Sigmoid colon (tissue), 7 donors: ENCODE results near the gene MDGA2. TPM values are rescaled to one million over a fixed set of nuclear protein-coding genes. Genes with fewer than 3 reads are reported as not detected.

Experiments
- DNase-seq: peaks from one replicate; pipeline ENCODE4 v3.0.0-alpha.2; 2019
- H3K27ac ChIP-seq, 4 donors: fragments of 200-600 bp; sonication (generic); one replicate each; pipeline ENCODE4 v1.5.1; 2016 to 2019; ENCODE audit warnings: mild to moderate bottlenecking in 1 of 4
- H3K27me3 ChIP-seq, 3 donors: fragments of 200-600 bp; sonication (generic); one replicate each; pipeline ENCODE4 v1.5.1; 2019; ENCODE audit warnings: mild to moderate bottlenecking in 1 of 3
- H3K36me3 ChIP-seq, 4 donors: fragments of 200-600 bp; sonication (generic); one replicate each; pipeline ENCODE4 v1.5.1; 2016 to 2019
- H3K4me1 ChIP-seq, 4 donors: fragments of 200-600 bp; sonication (generic); one replicate each; pipeline ENCODE4 v1.5.1; 2017 to 2019
- H3K4me3 ChIP-seq, 4 donors: fragments of 200-600 bp; sonication (generic); one replicate each; pipeline ENCODE4 v1.5.1; 2017 to 2019; ENCODE audit warnings: mild to moderate bottlenecking in 2 of 4, moderate library complexity in 1 of 4
- H3K9me3 ChIP-seq, 4 donors: fragments of 200-600 bp in 3 of 4; sonication (generic) in 3 of 4; one replicate each; pipeline versions ENCODE4 v1.5.1 to v1.6.1; 2013 to 2019
- CTCF ChIP-seq, 4 experiments: fragments of 450-650 bp in 3 of 4; fragments of 200-600 bp in 1 of 4; IDR thresholded peaks; one replicate each; pipeline ENCODE4 v1.5.1; 2016 to 2019; ENCODE audit warnings: antibody characterized with exemption in 4 of 4, mild to moderate bottlenecking in 3 of 4, moderate library complexity in 2 of 4
- EP300 ChIP-seq, 4 donors: sonication (generic); formaldehyde crosslinking; IDR thresholded peaks; one replicate each; pipeline ENCODE4 v1.6.1; 2017; ENCODE audit warnings: antibody characterized with exemption in 4 of 4
- POLR2A ChIP-seq, 2 donors: fragments of 450-650 bp; IDR thresholded peaks; one replicate each; pipeline ENCODE4 v1.6.1; 2016; ENCODE audit warnings: antibody characterized with exemption in 2 of 2, mild to moderate bottlenecking in 2 of 2, moderate library complexity in 2 of 2
- POLR2AphosphoS5 ChIP-seq, 4 donors: sonication (generic); formaldehyde crosslinking; IDR thresholded peaks; one replicate each; pipeline ENCODE4 v1.6.1; 2017; ENCODE audit warnings: antibody characterized with exemption in 4 of 4
- WGBS, 2 donors: extraction: QIAGEN DNeasy Blood & Tissue Kit; methylation state at CpG; one replicate each; pipeline ENCODE4 v1.1.7; 2013; 5-methylcytosine and 5-hydroxymethylcytosine counted together
- intact Hi-C: fragments of 100-400 bp; cut with DNase I; formaldehyde crosslinking; loops from one replicate; pipeline ENCODE4 v1.15.1; 2023
- polyA plus RNA-seq, 3 donors: library from polyadenylated mRNA; stranded (reverse); fragments of 200-250 nt; gene quantifications; one replicate each; pipeline ENCODE4 v1.2.3, GENCODE V29; 2013
- total RNA-seq, 4 donors: library from RNA; depleted of rRNA; stranded (reverse); fragments of >200 nt; gene quantifications; one replicate each; pipeline ENCODE4 v1.1.0, GENCODE V29; 2016
- donor health status: healthy with polysubstance abuse.
- donor health status: Bipolar disorder and iron deficiency.
- donor health status: healthy.

MDGA2 gene
- total and polyA plus RNA-seq, 7 donors = under 0.01 to 1.2 (median 0.33) TPM; not detected in 2

- Histone ChIP-seq H3K36me3 (no peaks in the 10 kb centered on the region), H3K4me3 (no peak overlapping the region), H3K27ac (no peak overlapping the region), H3K9me3 (peaks cover 0 to 3% (median 0%) of the 10 kb centered on the region in 4 donors), H3K27me3 (no peaks in the 10 kb centered on the region), H3K4me1 (no peaks in the 10 kb centered on the region)
- TF ChIP-seq EP300 (IDR thresholded peaks at IDR 0.05) (no peak), POLR2AphosphoS5 (IDR thresholded peaks at IDR 0.05) (no peak), CTCF (IDR thresholded peaks at IDR 0.05) (no peak), POLR2A (IDR thresholded peaks at IDR 0.05) (no peak)
- 92% methylated on average over 2 of the region's 2 CpGs for WGBS, 2 donors
- intact Hi-C loops = no loop called here
- no peak for DNase-seq
These were observed 526.1 kb downstream of the MDGA2 start for GRCh38 chr14:47149326-47149725.

GRCh38 chr14:47148686-47149085 lies 526.7 kb downstream of the MDGA2 start:
- WGBS, 2 donors = 87 to 92% methylated on average over 3 of the region's 3 CpGs
- Histone ChIP-seq H3K27me3 (no peaks in the 10 kb centered on the region), H3K4me3 (no peak overlapping the region), H3K9me3 (peaks cover 0 to 3% (median 0%) of the 10 kb centered on the region in 4 donors), H3K36me3 (no peaks in the 10 kb centered on the region), H3K4me1 (no peaks in the 10 kb centered on the region), H3K27ac (no peak overlapping the region)
- DNase-seq = no peak
- TF ChIP-seq EP300 (IDR thresholded peaks at IDR 0.05) (no peak), POLR2AphosphoS5 (IDR thresholded peaks at IDR 0.05) (no peak), POLR2A (IDR thresholded peaks at IDR 0.05) (no peak)
- intact Hi-C loops = no loop called here

- intact Hi-C loops = no loop called here
These were observed 554.8 kb downstream of the MDGA2 start for GRCh38 chr14:47120645-47121044.

GRCh38 chr14:47103771-47104170 lies 571.6 kb downstream of the MDGA2 start:
- Histone ChIP-seq H3K9me3 (no peaks in the 10 kb centered on the region), H3K4me1 (no peaks in the 10 kb centered on the region), H3K36me3 (no peaks in the 10 kb centered on the region), H3K27me3 (no peaks in the 10 kb centered on the region), H3K4me3 (no peak overlapping the region), H3K27ac (no peak overlapping the region)
- no peak for DNase-seq
- 45 to 61% methylated on average over 2 of the region's 2 CpGs for WGBS, 2 donors
- intact Hi-C loops = no loop called here
- TF ChIP-seq POLR2AphosphoS5 (IDR thresholded peaks at IDR 0.05) (no peak), EP300 (IDR thresholded peaks at IDR 0.05) (no peak), POLR2A (IDR thresholded peaks at IDR 0.05) (no peak), CTCF (IDR thresholded peaks at IDR 0.05) (no peak)

More at GRCh38 chr14:47120645-47121044, 554.8 kb downstream of the MDGA2 start:
- no peaks in the 10 kb centered on the region for H3K4me1 ChIP-seq
- WGBS, 2 donors = 51 to 77% methylated on average over 2 of the region's 2 CpGs
- H3K36me3 ChIP-seq = no peaks in the 10 kb centered on the region
- no peak overlapping the region for H3K27ac ChIP-seq
- DNase-seq = no peak
- TF ChIP-seq POLR2AphosphoS5 (IDR thresholded peaks at IDR 0.05) = no peak
- TF ChIP-seq CTCF (IDR thresholded peaks at IDR 0.05) = no peak
- no peak for TF ChIP-seq EP300 (IDR thresholded peaks at IDR 0.05)
- TF ChIP-seq POLR2A (IDR thresholded peaks at IDR 0.05) = no peak
- H3K27me3 ChIP-seq = no peaks in the 10 kb centered on the region
- no peak overlapping the region for H3K4me3 ChIP-seq
- no peaks in the 10 kb centered on the region for H3K9me3 ChIP-seq

- H3K9me3 ChIP-seq = no peaks in the 10 kb centered on the region
- 43 to 61% methylated on average over 3 of the region's 3 CpGs for WGBS, 2 donors
- intact Hi-C loops = no loop called here
- H3K27ac ChIP-seq = no peak overlapping the region
- TF ChIP-seq EP300 (IDR thresholded peaks at IDR 0.05) (no peak), POLR2AphosphoS5 (IDR thresholded peaks at IDR 0.05) (no peak), POLR2A (IDR thresholded peaks at IDR 0.05) (no peak), CTCF (IDR thresholded peaks at IDR 0.05) (no peak)
- H3K36me3 ChIP-seq = no peaks in the 10 kb centered on the region
- no peaks in the 10 kb centered on the region for H3K27me3 ChIP-seq
- H3K4me1 ChIP-seq = no peaks in the 10 kb centered on the region
- no peak overlapping the region for H3K4me3 ChIP-seq
- no peak for DNase-seq
These were observed 572.9 kb downstream of the MDGA2 start for GRCh38 chr14:47102472-47102871.
